Daoy (cell line): Measurements from ENCODE around the gene C15orf61. TPM values are rescaled to one million over a fixed set of nuclear protein-coding genes. Genes with fewer than 3 reads are reported as not detected.

Experiments
- DNase-seq: peaks from one replicate; pipeline ENCODE4 v3.0.0-alpha.2; 2015; ENCODE audit warnings: low read depth
- total RNA-seq: library from RNA; depleted of rRNA; stranded (reverse); fragments of >200 nt; shearing (Covaris generic); gene quantifications from 2 replicates; pipeline ENCODE4 v1.2.3, GENCODE V29; 2014

Gene C15orf61
- total RNA-seq, 1 experiment from 2014 or later = 2.2 TPM

DNA sequence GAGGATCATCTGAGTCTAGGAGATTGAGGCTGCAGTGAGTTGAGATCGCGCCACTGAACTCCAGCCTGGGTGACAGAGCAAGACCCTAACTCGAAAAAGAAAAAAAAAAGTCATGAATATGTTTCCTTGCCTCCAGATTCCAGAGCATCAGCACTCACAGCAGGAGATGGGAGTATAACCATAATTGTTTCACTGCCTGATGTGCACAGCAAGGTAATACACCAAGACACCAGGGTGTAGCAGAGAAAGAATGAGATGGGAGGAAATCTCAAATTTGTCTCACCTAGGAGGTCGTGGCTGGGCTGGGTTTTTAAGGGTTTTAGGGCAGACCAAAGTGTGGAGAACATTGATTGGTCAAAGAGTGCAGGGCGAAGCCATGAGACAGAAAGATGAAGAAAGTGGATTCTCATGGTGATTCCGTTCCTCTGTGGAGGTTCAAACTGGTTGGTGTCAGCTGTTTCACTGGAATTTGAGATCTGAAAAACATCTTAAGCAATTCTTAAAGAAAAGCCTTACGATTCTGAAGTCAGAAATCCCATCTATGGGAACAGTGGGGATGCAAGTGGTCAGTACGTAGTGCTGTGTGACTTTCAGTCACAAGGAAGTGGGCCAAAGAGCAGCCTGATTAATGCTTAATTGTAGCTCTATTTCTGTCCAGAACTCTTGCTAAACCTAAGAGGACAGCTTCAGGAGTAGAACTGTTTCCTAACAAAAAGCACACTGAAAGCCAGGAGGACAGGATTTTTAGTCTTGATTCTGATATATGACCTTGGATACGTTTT lies 7.8 kb upstream of the C15orf61 start:
- no peak for DNase-seq

DNA sequence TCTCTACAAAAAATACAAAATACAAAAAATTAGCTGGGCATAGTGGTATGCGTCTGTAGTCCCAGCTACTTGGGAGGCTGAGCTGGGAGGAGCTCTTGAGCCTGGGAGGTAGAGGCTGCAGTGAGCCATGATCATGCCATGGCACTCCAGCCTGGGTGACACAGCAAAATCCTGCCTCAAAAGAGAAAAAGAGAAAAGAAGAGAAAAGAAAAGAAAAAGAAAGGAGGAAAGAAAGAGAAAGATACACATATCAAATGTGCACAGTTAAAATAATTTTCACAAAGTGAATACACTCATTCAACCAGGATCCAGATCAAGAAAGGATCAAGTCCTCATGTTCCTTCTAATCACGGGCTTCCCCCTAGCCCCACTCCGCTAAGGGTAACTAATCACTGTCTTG lies 5.8 kb upstream of the C15orf61 start:
- no peak for DNase-seq

DNA sequence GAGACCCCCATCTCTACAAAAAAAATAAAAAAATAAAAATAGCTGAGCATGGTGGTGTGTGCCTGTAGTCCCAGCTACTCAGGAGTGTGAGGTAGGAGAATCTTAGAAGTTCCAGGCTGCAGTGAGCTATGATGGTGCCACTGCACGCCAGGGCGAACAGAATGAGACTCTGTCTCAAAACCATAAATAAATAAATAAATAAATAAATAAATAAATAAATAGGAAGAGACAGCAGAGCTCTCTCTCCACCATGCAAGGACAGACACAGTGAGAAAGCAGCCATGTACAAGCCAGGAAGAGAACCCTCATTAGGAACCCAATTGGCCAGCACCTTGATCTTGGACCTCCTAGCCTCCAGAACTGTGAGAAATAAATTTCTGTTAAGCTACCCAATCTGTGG lies 5.4 kb upstream of the C15orf61 start:
- no peak for DNase-seq

DNA sequence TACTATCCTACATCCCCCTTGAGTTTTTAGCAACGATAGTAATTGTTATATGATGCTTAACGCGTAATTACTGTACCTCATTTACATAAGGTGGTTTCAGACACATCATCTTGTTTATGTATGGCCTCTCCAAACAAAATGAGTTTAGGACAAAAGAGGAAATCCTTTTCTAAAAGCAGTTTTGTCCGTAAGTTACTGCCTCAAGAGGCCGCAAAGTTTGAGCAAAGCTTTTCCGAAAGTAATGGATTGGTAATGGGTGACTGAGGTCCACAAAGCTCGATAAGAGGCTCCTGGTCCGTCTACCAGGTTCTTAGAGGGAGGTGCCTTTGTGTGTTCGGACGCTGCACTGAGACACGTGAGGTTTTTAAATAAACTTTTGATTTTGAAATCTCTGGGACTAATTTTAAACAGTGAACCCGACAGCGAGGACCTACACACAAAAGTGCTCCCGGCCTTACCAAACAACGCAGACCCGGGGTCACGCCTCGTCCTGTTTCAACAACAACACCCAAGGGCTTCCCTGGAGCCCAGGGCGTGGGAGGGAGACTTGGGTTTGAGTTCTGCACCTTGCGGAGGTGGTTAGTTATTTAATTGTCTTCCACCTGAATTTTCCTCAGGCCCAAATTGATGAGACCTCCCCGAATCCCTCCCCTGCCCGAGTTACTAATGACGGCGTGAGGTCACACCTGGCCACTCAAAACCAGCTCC lies 456 bp upstream of the C15orf61 start:
- no peak for DNase-seq

DNA sequence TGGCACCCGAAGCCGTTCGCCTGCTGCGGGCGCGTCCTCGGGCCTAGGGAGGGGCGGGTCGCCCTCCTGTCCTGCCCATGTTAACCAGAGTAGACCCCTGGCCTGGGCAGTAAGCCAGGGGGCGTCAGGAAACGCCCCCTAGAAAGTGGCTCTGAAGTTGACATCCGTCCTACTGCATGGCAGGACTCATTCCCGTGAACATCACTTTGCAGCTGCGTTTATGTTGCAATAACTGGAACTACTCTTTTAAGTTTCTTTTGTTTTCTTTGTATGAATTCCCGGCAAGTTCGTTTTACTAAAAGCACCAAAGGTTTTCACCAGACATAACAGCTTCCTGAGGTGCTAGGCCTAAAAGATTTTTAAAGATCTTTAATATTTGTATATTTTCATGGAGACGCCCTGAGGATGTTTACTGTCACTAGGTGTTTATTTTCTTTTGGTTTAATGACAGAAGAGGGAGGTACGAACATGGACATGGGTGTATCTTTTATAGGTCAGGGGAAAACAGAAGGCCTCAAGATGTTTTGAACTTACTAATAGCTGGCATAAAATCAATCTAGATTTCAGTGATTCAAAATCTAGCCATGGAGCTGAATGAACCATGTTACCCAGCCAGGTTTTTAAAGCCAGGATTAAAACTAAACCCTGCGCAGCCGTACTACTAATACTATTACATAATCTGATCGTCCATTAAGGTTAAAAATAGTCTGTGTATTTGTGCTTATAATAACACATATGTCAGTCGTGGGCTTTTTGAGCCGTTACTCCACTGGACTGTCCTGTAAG lies 1.0 kb downstream of the C15orf61 start:
- DNase-seq = no peak

DNA sequence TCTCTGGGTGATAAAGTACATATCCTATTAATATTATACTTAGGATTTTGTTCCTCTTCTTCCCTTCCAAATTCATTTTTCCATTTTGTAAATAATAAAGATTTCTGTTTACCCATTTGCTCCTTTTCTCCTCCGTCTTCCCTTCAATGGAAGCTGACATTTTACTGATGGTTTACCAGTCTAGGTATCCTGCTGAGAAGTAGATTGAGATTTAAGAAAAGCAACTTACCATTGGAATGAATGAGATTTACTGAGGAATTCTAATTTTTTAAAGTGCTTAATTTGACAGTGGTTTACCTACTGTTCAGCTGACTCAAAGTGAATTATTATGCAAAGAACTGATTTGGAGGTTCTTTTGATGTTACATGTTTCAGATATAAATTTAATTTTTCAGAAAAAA lies 2.4 kb downstream of the C15orf61 start:
- DNase-seq = no peak

DNA sequence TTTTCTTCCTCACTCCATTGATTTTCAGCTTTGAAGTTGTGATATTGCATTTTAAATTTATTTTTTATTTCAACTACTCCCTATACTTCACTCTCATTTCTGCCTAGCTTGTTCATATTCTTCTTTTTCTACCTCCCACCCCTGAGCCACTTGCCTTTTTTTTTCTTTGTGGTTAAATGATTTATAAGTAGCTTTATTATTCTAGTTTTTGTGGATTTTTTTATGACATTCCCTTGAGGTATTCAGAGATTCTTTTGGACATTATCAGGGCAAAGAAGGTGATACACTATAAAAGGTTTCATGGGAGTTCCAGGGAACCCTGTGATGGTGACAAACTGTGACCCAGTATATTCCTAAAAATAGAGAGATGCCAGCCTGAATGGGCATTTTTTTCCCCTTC lies 3.3 kb downstream of the C15orf61 start:
- no peak for DNase-seq

DNA sequence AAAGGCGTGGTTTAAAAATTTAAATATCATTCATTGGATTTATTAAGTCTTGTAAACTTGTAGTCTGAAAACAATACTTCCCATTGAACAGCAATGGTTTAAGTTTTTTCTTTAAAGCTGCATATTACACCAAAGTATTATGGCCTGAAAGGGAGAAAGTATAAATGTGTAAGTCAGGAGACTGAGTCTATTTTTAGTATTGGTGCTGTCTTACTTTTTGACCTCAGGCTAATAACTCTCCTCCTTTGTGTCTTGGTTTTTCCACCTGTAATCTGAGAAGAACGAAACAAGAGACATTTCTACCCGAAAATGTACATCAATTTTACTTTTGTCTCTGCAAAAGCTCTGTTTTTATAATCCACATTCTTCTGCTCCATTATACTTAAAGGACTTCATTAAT lies 7.6 kb downstream of the C15orf61 start:
- DNase-seq = no peak

DNA sequence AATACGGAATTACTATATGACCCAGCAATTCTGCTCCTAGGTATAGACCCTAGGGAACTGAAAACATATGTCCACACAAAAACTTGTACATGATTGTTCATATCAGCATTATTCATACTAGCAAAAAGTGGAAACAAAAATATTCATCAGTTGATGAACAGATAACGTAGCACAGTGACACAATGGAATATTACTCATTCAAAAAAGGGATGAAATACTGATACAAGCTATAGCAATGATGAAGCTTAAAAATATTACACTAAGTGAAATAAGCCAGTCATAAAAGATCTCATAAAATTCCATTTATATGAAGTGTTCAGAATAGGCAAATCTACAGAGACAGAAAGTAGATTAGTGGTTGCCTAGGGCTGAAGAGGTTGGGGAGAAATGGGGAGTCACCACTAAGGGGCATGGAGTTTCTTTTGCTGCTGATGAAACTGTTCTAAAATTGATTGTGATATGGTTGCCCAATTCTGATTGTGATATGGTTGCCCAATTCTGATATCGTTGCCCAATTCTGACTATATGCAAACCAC lies 10.5 kb downstream of the C15orf61 start:
- no peak for DNase-seq

DNA sequence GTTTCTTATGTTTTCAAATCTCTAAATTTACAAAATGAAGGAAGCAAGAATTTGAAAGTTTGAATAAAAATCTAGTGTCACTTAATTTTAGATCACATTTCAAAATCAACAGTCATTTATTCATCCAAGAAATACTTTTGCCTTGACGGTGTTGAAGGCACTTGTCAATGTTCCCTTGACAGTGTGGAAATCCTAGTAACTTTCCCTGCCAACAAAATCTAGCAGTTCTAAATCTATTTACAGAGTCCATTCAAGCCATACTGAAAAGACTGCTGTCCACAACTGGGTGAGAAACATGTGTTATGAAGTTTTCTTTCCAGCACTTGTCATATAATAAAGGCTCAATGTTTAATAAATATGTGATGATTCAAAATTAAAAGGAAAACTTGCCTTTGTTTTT lies 12.9 kb downstream of the C15orf61 start:
- no peak for DNase-seq

DNA sequence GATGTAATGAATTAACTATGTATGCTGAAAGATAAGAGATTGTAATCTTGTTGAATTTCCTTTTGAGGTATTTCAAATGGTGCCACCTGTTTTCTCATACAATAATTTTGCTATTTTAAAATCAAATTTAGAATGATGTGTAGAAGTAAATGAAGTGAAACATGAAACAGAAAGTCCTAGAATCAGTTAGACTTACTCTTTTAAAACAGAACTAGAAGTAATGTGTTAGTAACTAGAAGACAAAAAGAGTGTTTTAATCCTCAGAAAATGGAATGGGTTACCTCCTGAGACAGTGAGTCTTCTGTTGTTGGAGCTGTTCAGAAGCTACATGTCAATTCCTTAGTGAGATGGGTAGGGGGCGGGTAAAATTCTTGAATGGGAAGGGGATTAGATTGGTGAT lies 13.4 kb downstream of the C15orf61 start:
- no peak for DNase-seq

DNA sequence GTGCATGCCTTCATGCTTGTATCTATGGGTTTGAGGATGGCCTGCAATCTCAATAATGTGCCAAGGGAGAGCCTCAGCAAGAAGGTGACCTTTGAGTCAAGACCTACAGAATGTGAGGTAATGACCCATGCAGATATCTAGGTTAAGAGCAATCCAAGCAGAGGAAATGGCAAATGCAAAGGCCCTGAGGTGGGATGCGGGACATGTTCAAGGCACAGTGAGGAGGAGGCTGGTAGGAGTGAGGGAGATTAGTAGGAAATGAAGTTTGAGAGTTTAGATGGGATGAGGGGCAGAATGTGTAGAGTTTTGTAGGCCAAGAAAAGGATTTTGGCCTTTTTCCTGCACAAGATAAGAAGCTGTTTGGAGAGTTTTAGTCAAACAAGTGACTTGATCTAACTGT lies 16.8 kb downstream of the C15orf61 start:
- no peak for DNase-seq

DNA sequence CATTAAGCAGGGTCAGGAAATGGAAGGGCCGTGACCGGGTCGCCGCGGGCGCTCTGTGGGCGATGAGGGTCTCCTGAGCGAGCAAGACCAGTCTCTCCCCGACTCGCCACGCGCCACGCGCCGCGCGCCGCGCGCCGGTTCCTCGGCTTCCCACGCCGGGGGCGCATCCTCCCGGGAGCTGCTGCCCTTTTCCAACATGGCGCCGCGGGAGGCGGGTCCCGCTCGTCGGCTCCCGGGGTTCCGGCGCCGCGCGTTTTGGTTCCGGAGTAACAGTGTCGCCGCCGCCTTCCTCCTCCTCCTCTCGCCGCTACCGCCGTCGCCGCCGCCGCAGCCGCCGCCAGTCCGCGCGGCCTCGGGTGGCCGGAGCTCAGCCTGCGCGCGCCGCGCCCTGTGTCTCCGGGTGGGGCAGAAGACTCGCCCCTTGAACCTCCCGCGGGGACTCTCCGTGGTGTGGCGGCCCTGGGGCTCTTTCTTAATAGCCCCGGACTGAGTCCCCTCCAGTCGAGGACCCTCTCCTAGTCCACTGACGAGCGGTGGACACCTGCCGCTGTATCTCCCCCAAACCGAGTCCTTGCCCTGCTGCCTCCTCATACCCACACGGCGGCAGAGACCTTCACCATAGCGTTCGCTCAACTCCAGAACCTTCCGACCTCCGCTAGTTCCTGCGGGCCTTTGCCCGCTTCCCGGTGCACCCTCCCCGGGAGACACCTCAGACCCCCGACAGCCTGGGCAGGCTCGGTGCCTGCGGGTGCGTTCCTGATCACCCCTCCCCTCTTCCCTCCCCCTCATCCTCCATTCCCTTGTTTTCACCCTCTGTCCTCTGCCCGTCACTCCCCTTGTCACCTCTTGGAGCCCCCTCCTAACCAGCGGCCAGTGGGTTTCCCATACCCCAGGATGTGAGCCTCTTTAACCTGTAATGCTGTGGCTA lies 21.8 kb downstream of the C15orf61 start, which contains the start of gene MAP2K5:
TSS of gene MAP2K5 (plus strand) at position 284 of the 928 bp plus-strand sequence. CDS start at position 917, 633 bp downstream.
- DNase-seq = peak; percentile 82

DNA sequence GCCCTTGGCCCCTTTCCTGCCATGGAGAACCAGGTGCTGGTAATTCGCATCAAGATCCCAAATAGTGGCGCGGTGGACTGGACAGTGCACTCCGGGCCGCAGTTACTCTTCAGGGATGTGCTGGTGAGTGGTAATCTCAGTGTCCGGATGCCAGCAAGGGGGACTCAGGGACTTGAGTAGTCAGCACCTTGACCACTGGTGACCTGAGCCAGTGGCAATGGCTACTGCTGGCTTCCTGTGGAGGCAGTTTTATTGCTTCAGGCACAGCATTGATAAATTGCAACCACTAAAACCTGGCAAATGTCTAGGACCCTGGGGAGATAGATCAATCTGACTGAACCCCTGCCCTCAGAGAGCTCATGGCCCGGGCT lies 22.4 kb downstream of the C15orf61 start:
- no peak for DNase-seq

DNA sequence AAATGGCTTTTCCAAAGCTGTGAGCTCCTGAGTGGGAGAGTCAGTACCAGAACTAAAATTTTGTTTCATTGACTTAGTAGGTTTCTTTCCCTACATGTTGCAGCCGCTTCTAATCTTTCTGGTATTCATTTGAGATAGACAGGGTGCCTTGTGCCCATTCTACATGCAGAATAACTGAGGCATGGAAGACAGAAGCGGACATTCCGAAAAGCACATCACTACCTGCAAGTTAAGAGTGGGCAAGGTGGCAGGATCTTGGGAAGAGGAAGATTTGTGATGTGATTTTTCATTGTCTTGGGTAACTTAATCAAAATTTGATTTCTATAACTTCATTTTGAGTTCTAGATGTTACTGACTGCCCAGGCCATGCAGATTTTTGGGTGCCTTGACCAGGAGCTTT lies 23.5 kb downstream of the C15orf61 start:
- DNase-seq = no peak

DNA sequence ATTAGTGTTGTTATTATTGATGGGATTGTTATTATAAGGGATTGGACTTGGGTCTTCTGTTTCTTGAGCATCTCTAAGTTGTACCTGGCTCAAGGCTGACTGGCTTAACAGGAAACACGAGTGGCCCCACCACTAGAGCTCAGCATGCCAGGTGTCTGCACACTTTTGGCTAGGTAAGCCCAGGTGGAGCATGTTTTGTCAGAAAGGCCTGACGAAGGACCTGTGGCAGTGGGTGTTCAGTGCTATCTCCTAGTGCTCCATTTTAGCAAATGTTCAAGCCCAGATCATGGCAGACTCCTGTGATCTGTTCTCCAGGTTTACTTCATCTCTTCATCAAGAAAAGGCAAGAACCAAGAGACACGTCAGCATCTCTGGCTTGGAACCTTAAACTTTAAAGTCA lies 24.9 kb downstream of the C15orf61 start:
- DNase-seq = no peak

DNA sequence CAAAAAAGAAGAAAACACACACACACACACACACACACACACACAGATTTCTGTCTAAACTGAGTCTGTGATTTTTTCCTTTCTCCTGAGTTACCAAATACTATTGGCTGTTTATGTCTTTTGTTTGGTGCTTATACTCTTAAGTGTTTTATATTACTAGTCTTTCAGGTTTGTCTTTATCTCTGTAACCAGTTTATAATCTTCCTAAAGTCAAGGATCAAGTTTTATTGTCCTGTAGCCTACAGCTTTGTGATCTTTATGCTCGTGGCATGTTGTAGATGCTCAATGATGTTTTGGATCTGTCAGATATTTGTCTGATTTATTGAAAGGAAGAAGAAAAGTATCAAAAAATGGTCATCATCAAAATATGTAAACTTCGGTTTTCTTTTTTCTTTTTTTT lies 26.1 kb downstream of the C15orf61 start:
- no peak for DNase-seq

DNA sequence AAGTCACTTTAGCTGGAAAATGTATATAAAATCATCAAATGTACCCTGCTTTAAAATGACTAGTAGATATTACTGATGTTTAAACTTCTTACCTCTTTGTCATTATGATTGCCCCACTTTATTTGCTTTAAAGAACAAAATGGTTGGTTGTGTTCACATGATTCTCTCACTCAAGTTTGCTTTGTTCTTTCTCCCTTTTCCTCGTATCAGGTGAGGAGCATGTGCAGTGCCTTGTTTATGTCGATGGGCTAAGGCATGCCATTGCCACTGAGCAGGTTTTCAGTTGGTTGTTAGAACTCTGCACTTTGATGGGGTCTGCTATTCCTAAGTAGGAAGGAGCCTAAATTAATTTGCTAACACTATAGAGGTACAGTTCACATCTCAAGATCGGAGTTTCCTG lies 26.9 kb downstream of the C15orf61 start:
- no peak for DNase-seq

DNA sequence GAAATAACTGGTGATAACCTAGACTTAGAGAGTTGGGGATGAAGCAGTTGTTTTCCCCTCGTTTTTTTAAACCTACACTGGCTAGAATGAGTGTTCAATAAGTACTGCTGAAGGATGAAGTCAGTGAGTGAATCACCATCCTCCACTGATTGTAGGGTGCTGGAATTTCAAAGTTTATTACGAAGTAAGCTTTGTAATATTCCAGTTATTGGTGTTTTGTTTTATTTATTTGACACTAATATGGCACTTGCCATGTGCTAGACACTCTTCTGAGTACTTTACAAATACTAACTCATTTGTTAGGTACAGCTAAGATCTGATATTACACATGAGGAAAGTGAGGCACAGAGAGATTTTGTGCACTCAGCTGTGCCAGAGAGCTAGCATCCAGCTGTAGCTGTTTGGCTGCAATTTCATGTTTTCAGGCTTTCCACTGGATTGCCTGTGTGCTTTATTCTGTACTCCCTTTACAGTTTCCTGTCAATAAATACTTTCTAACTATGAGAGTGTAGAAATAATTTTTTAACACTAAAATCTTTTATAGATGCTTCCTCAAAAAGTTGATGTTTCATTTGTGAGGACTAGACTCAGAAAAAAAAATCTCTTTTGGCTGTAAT lies 27.4 kb downstream of the C15orf61 start:
- peak; percentile 40 for DNase-seq

DNA sequence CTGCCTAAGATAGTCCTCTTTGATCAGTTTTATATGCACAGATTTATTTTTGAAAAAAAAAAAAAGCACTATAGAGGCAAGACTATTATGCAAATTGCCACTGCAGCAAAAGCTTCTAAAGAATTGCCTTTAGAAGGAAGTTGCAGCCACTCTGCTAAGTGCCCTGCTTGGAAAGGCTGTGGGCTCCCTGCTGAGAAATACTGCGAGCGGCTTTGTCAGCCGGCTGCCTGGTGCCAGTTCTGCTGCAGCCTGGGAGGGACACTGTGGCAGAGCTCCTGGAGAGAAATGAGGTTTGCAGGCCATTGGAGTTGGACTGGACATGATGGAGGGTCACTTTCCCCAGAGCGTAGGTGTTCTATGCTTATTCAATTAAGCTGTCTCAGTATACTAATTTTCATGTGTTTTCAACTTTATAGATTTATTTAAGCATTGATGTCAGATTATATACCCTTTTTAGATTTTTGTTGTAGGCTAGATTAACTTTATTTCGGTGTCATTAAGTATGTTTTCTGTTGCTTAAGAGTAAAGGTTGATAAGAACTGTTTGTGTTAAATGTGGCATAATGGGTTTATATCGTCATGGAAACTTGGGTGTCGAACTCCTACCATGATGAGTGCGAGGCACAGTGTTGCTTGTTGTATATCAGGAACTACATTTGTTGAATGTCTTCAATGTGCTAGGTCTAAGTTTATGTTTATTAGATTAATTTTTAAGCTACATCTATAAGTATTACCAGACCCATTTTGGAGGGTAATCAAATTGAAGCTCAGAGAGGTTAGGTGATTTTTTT lies 28.1 kb downstream of the C15orf61 start:
- DNase-seq = peak; percentile 58
